GM21526 (cell line): ENCODE data around the gene SYTL5.

Source experiments
- ATAC-seq: cut with Tn5 transposase; IDR thresholded peaks from one replicate; pipeline ENCODE4 v1.9.1; 2021; ENCODE audit warnings: moderate library complexity; ENCODE audit not compliant: unreplicated experiment, low FRiP score

The SYTL5 gene

GRCh38 chrX:38127961-38128360 is 121.6 kb downstream of the SYTL5 start:
- no peak for ATAC-seq

GRCh38 chrX:38129366-38129765 is 123.0 kb downstream of the SYTL5 start:
- ATAC-seq, result no peak

- no peak for ATAC-seq
Measured at GRCh38 chrX:38138157-38138891, 132.0 kb downstream of the SYTL5 start.

- no peak for ATAC-seq
Measured at GRCh38 chrX:38138900-38139299, 132.5 kb downstream of the SYTL5 start.

- no peak for ATAC-seq
Measured at GRCh38 chrX:38142610-38143009, 136.3 kb downstream of the SYTL5 start.

GRCh38 chrX:38149016-38149415 is 142.7 kb downstream of the SYTL5 start:
- ATAC-seq, result no peak

GRCh38 chrX:38150993-38151392 is 144.6 kb downstream of the SYTL5 start:
- ATAC-seq, result no peak

- no peak for ATAC-seq
Measured at GRCh38 chrX:38151441-38151840, 145.1 kb downstream of the SYTL5 start.

GRCh38 chrX:38154340-38154739 is 148.0 kb downstream of the SYTL5 start:
- ATAC-seq, result no peak

GRCh38 chrX:38154818-38155217 is 148.5 kb downstream of the SYTL5 start:
- ATAC-seq, result no peak

GRCh38 chrX:38156838-38157237 is 150.5 kb downstream of the SYTL5 start:
- ATAC-seq, result no peak

- no peak for ATAC-seq
Measured at GRCh38 chrX:38163193-38163592, 156.8 kb downstream of the SYTL5 start.

- no peak for ATAC-seq
Measured at GRCh38 chrX:38165023-38165422, 158.7 kb downstream of the SYTL5 start.

- ATAC-seq, result no peak
Measured at GRCh38 chrX:38166478-38167083, 160.2 kb downstream of the SYTL5 start.

GRCh38 chrX:38170556-38170955 is 164.2 kb downstream of the SYTL5 start:
- no peak for ATAC-seq

- no peak for ATAC-seq
Measured at GRCh38 chrX:38172596-38172995, 166.2 kb downstream of the SYTL5 start.

GRCh38 chrX:38175139-38175538 is 168.8 kb downstream of the SYTL5 start:
- no peak for ATAC-seq

- ATAC-seq, result no peak
Measured at GRCh38 chrX:38178396-38178795, 172.0 kb downstream of the SYTL5 start.
